Endometrial microvascular endothelial cells (primary cell): ENCODE results near the gene SNU13. TPM values are rescaled to one million over a fixed set of nuclear protein-coding genes. Genes with fewer than 3 reads are reported as not detected.
"Not testable (repeated sequence)": the region's sequence is repeated elsewhere in the genome, so short reads cannot be mapped to it uniquely, and the experiment has no call there.

Experiments used
- in situ Hi-C: cut with HindIII; loops from 2 replicates; pipeline ENCODE4 v1.10.0; 2017; ENCODE audit warnings: low sequenced_read_pairs, low pct_unique_long_range_greater_than_20kb; ENCODE audit errors: inconsistent ontology term
- total RNA-seq: library from RNA; depleted of rRNA; stranded (reverse); fragments of >200 nt; gene quantifications from one replicate; pipeline ENCODE4 v1.2.3, GENCODE V29; 2015; ENCODE audit errors: inconsistent ontology term

SNU13 gene
- total RNA-seq: 185 TPM

GRCh38 chr22:41688365-41689211 is at the start of gene SNU13:
Gene SNU13, minus strand, starts transcription at chr22:41688867. Its CDS starts 71 bp downstream, at chr22:41688796.
- in situ Hi-C loops: no loop called here

DNA sequence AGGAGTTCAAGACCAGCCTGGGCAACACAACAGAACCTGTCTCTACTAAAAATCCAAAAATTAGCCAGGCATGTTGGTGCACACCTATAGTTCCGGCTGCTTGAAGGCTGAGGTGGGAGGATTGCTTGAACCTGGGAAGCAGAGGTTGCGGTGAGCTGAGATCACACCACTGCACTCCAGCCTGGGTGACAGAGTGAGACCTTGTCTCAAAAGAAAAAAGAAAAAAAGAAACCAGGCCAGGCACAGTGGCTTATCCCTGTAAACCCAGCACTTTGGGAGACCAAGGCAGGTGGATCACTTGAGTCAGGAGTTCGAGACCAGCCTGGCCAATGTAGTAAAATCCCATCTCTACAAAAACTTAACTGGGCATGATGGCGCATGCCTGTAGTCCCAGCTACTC is 44.6 kb upstream of the SNU13 start:
- in situ Hi-C loops: not testable (repeated sequence)

DNA sequence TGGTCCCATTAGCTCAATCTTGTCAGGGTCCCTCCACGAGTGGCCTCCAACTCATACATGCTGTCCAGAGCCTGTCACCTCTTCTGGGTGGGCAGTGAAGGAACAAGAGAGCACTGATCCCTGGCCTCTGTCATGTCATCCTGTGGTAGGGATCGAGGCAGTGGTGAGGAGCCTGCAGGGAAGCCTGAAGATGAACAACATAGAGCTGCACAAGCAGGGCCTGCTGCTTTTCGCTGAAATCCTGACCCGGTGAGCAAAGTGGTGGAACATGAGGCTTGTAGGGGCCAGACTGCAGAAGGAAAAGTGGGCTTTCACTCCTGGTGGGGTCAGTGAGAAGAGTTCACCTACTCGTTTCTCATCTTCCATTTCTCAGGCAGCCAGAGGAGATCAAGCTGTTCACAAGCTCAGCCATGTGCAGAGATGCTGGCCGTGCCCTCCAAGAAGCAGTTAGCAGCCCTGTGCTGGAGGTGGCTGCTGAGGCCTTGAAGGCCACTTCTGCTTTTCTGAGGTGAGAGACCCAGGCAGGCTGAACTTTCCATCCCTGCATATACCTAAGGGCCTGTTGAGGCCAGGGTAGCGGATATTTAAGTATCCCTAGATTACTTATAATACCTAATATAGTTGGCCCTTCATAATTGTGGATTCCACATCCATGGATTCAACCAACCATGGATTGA is 43.6 kb upstream of the SNU13 start:
- in situ Hi-C loops: no loop called here

DNA sequence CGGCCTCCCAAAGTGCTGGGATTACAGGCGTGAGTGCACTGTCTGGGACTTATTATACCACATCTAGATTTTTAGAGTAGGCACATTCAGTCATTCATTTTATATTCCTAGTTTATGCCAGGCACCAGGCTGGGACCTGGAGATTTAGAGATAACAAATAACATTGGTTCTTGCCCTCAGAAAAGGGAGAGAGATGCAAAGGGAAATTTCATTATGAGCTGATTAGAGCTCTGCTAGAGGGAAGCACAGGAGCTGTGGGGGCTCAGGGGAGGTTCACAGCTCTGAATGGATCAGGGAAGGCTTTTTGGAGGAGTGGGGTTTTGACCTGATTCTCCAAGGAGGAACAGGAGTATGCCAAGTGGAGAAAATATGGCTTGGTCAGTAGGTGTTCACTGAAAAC is 42.9 kb upstream of the SNU13 start:
- in situ Hi-C loops: no loop called here

DNA sequence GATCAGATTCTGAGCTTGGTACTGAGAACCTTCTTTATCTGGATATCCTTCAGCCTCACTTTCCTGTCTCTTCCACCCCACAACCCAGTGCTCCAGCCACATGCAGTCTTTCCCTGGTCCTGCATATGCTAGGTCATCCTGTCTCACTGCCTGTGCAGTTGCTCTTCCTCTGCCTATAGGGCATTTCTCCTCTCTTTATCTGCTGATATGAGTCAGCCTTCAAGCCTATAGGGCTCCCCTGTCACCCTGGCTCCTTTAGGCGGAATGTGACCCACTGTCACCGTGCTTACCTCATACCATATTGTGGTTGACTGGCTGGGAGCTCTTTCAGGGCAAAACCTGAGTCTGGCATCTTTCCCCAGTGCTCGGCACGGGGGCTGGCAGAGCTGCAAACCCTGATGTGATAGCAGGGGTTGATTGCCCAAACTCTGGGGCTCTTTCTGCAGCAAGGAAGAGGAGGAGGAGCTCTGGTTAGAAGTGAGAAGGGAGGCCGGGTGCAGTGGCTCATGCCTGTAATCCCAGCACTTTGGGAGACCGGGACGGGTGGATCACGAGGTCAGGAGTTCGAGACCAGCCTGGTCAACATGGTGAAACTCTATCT is 36.9 kb upstream of the SNU13 start:
- in situ Hi-C loops: no loop called here

- in situ Hi-C loops: no loop called here
These were observed 33.8 kb upstream of the SNU13 start for GRCh38 chr22:41722496-41722895.

GRCh38 chr22:41713004-41713403 is 24.3 kb upstream of the SNU13 start:
- in situ Hi-C loops: no loop called here

- in situ Hi-C loops: no loop called here
These were observed 20.7 kb upstream of the SNU13 start for GRCh38 chr22:41709341-41709740.

DNA sequence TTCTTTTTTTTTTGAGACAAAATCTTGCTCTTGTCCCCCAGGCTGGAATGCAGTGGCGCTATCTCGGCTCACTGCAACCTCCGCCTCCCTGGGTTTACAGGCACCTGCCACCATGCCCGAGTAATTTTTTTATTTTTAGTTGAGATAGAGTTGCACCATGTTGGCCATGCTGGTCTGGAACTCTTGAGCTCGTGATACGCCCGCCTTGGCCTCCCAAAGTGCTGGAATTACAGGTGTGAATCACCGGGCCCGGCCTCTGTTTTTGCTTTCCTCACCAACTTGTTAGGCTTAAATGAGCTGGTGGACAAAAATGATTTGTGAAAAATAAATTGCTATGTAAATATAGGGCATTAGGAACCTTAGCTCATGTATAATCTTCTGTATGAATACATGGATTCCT is 14.1 kb upstream of the SNU13 start:
- in situ Hi-C loops: no loop called here

GRCh38 chr22:41700108-41700364 is 11.4 kb upstream of the SNU13 start:
- in situ Hi-C loops: no loop called here

DNA sequence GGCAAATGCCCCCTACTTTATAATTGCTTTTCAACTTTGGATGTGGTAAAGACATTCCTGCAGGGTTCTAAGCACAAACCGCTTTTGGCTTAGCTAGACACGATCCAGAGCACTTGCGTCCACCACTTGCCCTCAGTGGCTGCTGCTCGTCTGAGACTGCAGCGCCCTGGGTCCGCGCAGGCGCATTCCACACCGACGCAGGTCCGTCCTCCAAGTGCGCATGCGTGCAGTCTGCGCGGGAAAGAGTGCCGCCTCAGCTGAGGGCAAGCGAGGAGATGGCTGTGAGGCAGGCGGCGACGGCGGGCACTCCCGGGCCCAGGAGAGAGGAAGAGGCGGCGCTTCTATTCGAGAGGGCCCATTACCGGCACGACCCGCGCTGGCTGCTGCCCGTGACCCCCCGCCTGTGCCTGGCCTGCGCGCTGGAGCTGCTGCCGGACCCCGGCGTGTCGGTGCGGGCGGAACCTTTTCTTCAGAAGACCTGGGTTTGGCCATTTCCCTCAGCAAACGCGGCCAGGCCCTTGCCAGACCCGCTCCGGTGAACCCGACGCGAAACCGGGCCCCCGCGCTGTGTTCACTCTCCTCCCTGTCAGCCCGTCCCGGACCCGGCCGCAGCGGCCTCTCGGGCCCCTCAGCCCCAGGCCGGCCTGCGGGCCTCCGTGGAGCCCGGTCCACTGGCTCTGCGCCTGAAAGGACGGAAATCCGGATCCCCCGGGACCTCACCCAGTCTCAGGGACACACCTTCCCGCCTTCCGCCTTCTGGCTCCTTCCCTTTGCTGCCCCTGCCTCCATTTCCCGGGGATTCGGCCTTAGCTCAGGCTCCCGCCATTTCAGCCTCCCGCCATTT is 10.8 kb upstream of the SNU13 start, which contains the start of gene MEI1:
MEI1 (plus strand) TSS at position 240 of the 844 bp plus-strand sequence; CDS start at position 276, 36 bp downstream.
- in situ Hi-C loops: no loop called here

- in situ Hi-C loops: no loop called here
These were observed 8.6 kb upstream of the SNU13 start for GRCh38 chr22:41697126-41697775.

- in situ Hi-C loops: no loop called here
These were observed 8.0 kb upstream of the SNU13 start for GRCh38 chr22:41696703-41697102.

GRCh38 chr22:41695211-41695610 is 6.5 kb upstream of the SNU13 start:
- in situ Hi-C loops: no loop called here

DNA sequence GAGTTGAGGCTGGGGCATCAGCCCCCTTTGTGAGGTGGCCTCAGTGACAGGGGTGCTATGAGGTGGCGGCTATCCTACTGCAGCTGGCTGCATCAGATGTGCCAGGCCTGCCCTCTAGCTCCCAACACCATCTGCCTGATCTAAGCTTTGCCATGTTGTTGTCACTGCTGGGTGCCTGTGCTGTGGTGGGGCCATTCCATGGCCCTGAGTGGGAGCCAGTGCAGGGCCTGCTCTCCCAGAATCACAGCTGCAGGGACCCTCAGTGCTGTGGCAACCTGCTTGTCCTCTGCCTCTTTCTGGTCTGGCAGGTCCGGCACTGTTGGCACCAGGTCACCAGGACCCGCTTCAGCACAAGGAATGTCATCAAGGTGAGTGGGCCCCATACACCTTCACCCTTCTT is 1.8 kb upstream of the SNU13 start:
- in situ Hi-C loops: no loop called here

DNA sequence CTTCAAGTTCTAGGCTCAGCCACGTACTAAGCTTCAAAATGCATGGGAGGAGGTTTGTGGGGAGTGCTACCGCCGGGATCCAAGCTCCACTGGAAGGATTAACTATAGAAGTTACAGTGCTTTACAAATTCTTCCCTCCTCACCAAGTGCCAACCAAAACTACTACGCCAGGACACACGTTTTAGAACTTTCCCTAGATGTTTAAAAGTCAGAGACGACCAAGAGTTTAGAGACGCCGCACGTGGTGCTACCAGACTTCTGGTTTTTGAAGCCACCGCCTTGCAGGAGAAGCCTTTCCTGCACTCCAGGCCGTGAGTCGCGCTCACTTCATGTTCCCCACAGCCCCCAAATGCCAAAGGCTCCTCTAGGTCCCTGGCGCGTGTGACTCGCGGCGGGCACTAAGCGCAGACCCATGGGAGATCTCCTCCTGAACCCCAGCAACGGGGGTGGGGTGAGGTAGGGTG is 734 bp downstream of the SNU13 start:
- in situ Hi-C loops: no loop called here

- in situ Hi-C loops: not testable (repeated sequence)
These were observed 1.8 kb downstream of the SNU13 start for GRCh38 chr22:41686890-41687289.

DNA sequence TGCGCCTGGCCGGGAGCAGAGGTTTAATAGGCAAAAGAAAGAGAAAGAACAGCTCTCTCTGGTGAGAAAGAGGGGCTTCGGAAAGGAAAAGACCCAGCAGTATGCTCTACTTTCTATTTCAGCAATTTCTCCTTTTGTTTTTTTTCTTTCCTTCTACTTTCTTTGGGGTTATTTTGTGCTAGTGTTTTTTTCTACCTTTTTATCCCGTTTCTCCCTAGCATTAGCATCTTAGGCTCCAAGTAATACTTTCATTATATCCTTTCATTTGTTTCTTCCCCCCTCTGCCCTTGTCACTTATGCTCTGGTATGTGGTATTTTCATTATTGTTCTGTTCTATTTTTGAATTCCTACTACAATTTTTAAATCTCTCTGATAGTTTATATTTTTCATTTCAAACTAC is 4.5 kb downstream of the SNU13 start:
- in situ Hi-C loops: no loop called here

DNA sequence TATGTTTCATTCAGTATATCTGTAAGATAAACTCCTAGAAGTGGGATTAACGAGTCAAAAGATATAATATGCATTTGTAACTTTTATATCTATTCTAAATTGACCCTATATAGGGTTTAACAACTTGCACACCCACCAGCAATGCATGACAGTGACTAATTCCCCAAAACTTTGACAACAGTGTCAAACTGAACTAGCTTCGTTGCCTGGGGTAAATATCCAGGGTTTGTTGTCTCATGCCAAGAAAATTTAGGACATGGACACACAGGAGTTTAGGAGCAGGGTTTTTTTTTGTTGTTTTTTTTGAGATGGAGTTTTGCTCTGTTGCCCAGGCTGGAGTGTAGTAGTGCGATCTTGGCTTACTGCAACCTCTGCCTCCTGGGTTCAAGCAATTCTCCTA is 5.1 kb downstream of the SNU13 start:
- in situ Hi-C loops: no loop called here
